NCI-H345 treated with DMSO at 0.1 percent for 48 hours (cell line): ENCODE results near the gene INMT.
"Not testable (repeated sequence)": the region's sequence is repeated elsewhere in the genome, so short reads cannot be mapped to it uniquely, and the experiment has no call there.

Experiments
- DNase-seq: peaks from one replicate; lab custom pipeline; 2025; ENCODE audit not compliant: unreplicated experiment; lab: John Stamatoyannopoulos, UW

The INMT gene

DNA sequence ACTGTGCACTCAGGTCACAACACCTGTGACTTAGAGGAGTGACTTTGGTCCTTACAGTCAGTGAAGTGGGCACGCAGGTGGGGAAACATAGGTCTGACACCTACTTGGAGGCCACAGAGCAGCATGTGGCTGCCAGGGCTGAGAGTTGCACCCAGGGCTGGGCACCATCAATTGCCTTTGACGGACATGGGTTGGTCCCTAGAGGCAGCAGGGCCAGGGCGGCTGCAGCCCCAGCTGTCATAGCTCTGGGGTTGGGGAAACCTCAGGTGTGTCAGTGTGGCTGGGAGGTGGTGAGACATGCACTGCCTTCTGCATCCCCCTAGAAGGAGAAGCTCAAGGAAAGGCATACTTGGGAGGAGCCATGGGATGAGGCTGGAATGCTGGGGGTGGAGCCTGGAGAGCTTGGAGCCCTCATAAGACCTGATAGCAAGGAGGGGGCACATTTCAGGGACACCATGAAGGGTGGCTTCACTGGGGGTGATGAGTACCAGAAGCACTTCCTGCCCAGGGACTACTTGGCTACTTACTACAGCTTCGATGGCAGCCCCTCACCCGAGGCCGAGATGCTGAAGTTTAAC, at the start of gene INMT:
INMT (plus strand) TSS at position 440 of the 578 bp plus-strand sequence; CDS start at position 456, 16 bp downstream.
- DNase-seq, result no peak

DNA sequence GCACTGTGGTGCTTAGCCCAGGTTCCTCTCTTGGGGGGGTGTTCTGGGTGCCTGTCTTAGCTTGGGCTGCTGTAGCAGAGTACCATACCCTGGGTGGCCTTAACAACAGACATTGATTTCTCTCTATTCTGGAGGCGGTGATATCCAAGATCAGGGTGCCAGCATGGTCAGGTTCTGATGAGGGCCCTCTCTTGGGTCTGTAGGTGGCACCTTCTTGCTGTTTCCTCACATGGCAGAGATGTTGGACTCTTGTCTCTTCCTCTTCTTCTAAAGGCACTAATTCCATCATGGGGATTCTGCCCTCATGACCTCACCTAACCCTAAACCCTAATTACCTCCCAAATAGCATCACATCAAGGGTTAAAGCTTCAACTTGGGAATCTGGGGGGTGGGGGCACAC, 49.7 kb upstream of the INMT start:
- no peak for DNase-seq

DNA sequence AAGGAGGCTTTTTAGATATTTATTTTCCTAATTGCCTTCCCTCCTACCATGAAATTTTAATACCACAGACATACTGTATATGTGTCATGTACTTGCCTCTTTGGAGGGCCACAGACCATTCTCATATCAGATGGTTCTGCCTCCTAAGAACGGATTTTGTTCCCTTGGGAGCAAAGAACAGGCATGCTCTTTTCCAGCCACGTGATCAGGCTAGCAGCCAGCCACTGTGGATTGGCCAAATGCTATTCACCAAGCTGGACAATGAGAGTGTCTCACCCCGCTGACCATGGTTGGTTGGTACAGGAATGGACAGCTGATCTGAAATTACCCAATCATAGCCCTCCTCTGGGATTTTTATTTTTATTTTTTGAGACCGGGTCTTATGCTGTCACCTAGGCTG, 48.2 kb upstream of the INMT start:
- DNase-seq, result no peak

DNA sequence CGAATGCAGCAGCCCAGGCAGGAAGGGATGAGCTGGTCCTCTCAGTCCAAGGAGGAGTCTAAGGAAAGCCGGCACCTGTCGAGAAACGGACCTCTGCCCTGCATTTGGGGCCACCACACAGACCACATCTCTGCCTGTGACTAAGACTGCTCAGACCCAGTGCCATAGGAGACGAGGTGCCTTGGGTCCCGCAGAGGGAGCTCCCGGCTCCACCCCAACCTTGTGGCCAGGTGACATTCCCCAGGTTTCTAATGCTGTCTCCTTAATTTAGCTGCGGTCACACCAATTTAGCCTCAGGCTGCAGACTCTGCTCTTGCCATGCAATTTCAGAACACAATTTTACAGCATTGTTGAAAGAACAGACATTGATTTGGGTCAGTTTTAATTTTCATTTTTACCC, 46.9 kb upstream of the INMT start:
- DNase-seq, result no peak

DNA sequence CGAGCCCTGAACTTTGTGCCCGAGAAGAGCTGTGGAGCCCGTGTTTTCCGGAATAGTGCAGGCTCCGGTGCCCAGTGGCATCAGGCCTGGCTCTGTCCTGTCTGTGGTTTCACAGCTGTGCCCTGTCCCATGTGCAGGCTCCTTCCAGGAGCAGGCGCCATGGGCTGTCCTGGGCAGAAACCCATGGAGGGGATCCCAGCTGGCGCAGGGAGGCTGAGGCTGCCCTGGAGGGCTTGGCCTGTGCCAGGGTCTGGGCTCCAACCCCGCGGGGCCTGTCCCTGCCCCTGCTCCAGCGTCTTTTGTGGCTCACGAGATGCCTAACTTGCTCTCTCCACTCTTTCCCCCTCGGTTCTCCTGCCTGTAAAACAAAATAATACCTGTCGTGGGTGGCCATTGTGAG, 46.3 kb upstream of the INMT start:
- no peak for DNase-seq

DNA sequence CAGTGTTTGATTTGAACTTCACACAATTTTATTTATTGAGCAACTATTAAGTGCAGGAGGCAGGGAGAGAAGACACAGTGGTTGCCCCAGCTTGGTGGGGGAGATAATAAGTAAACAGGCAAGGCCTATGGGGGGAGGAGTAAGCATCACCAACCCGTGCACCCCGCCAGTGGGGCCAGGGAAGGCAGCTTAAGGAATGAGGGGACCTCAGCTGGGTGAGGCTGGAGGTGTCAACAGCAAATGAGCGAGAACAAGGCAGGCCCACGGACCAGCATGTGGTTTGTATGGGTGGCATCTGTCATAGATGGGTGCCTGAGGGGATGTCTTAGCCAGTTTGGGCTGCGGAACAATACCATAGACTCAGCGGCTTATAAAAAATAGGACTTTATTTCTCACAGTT, 45.6 kb upstream of the INMT start:
- no peak for DNase-seq

DNA sequence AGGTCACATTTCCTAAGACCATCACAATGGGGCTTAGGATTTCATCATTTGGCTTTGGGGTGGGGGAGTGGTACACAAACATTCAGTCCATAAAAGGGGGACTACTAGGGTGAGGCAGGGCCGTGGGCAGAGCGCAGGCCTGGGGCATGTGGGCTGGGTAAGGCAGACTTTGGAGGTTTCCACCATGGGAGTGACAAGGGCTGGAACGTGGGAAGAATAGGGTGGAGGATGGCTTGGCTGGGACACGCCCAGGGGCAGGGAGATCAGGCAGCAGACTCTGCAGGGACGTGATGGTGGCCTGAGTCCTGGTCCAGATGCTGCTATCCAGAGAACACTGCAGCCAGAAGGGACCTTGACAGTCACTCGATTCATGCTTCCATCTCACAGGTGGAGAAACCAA, 45.0 kb upstream of the INMT start:
- DNase-seq, result no peak

DNA sequence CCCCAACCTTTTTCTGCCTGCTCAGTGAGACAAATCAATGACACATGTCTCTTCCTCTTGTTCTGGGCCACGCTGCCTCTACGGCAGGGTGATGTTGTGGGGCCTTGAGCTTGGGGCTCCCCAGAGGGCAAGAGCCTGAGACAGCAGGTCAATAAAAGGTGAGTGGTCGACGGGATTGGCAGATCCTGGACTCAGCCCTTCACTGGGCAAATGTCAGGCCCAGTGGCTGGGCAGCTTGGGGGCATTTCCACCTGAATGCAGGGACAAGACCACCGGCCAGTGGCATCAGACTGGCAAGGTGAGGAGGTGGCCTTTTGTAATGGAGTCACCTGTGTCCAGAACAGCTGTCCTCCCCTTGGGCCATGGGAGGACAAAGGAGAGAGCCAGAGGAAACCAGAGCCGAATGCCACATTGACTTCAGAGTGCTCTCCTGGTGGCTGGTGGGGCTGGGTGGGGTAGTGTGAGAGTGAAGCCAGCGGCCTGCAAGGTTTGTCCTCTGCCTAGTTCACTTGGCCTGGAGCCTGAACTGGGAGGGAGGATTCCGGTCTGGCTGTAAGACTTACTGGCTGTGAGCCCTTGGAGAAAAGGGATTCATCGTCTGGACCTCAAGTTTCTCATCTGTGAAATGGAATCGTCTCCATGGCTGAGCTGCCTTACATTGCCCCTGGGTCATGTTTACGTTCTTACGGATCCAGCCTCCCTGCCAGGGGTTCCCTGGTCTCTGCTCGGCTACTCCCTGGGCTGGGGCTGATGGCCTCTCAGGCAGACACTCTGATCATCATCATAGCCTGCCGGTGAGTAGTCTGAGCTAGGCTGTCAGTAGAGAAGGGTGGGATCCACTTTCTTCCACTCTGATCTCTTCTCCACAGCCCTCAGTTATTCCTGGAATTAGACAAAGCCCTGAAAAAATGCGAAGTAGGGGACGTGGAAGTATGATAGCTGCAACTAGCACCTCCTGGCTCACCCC, 44.3 kb upstream of the INMT start:
- DNase-seq, result no peak

DNA sequence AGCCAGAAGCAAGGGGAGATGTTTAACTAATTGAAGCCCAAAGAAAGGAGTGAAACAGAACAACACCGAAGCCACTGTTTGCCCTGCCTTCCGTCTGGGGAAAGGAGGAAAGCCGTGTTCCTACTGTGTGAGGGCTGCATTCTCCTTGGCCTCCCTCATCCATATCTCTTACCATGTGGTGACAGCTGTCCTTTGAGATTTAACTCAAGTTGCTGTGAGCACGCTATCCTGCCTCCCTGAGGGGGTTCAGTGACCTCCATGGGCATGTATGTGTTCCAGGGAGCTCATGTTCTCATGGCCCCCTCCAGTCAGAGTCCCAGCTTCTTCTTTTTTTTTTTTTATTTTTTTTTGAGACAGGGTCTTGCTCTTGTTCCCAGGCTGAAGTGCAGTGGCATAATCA, 43.5 kb upstream of the INMT start:
- DNase-seq, result no peak

DNA sequence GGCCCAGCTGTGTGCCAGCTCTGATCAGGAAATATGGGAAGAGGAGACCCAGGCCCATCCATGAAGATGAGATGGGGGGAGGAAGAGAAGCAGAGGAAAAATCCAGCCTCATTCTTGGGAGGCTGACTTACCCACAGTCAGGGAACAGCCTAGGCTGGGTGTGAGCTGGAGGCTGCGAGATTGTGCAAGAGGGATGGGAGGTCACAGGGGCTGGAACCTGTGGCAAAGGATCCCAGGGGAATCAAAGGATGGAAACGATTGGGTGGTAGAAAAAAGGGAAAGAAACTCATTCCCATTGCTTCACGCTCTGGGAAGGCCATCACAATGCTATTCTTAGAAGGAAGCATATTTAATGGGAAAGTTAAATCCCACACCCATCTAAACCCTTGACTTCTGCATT, 43.0 kb upstream of the INMT start:
- no peak for DNase-seq

DNA sequence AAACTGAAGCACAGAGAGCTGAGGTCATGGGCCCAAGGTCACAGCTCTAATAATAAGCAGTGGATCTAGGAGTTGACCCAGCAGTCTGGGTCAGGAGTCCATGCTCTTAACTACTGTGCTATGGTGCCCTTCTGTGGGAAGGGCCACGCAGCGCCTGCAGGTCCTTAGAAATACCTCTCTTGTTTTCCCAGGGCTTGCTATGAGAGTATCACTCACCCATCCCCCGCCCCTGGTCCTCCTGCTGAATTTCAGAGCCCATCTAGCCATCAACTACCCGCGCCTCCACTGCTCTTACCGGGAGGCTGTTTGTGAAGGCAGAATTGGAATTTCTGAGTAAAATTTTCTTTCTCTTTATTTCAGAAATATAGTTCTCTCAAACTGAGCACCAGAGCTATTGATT, 42.4 kb upstream of the INMT start:
- no peak for DNase-seq

DNA sequence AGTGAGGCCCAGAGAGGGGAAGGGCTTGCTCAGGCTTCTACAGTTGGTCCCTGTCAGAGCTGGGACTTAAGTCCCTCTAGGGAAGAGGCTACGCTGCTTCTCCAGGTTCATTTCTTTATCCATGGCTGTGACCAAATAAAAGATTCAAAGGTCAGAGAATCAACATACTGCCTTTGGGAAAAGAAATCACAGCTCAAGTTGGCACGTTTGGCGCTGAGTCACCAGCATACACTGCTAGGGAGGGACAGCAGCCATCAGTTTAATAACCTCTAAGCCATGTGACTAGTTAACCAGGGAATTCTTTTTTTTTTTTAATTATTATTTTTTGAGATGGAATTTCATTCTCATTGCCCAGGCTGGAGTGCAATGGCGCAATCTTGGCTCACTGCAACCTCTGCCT, 41.3 kb upstream of the INMT start:
- no peak for DNase-seq

DNA sequence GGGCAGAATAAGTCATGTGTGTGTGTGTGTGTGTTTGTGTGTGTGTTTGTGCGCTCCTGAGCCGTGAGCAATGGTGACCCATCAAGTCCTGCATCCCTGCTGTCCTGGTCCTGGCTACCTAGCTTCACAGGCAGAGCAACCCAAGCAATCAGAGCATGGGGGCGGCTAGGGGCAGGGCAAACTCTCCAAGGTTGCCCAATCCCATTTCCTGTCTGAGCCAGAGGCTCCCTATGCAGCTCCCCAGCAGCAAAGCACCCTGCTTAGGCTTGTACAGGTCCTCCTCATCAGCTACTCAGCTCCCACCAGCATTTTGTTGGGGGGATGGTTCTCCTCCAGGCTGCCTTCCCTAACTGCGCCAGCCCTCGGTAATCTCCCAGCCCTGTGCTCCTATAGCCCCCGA, 38.5 kb upstream of the INMT start:
- DNase-seq, result no peak

DNA sequence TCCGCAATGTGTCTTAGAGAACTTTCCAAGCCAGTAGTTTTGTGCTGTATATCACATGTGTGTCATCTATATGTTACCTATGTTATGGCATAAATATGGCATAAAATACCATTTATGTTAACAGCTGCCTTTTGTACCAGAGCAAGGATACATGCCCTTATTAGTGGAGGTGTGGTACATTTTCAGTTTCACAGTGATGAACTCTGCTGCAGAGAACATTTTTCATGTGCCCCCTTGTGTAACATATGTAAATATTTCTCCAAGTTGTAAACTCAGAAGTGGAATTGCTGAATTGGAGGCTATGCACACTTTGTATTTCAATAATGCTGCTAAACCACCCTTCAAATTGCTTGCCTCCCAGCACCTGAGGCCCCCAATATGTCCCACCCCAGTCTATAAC, 37.8 kb upstream of the INMT start:
- no peak for DNase-seq

DNA sequence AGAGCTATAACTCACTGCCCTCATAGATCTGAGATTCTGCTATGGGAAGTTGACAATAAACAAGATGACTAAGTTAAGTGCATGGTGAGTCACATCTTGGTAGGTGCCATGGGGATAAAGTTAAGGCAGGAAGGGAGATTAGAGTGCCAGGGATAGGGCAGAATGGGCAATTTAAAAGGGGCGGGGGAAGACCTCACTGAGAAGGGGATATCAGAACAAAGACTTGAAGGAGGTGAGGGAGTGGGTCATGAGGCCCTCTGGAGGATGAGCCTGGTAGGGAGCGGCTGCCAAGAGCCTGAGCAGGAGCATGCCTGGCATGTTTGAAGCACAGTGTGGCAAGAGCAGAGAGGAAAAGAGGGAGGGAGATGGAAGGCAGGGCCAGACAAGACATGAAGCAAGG, 34.8 kb upstream of the INMT start:
- no peak for DNase-seq

DNA sequence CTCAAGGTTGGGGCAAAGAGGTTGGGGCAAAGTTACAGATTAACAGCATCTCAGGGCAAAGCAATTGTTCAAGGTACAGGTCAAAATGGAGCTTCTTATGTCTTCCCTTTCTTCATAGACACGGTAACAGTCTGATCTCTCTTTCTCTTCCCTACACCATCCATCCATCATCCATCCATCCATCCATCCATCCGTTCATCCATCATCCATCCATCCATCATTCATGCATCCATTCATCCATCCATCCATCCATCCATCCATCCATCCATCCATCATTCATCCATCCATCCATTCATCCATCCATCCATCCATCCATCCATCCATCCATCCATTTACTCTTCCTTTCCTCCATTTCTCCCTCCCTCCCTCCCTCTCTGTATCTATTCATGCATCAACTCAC, 32.5 kb upstream of the INMT start:
- DNase-seq, result not testable (repeated sequence)

DNA sequence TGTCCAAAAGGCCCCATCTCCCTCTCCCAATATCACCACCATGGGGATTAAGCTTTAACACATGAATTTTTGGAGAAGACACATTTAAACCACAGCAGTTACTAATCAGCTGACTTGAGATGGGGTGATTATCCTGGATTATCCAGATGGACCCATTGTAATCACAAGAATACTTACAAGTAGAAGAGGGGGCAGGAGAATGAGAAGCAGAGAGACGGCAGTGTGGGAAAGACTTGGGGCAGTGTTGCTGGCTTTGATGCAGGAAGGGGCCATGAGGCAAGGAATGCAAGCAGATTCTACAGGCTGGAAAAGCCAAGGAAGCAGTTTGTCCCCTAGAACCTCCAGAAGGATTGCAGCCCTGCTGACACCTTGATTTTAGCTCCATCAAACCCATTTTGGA, 30.7 kb upstream of the INMT start:
- no peak for DNase-seq

DNA sequence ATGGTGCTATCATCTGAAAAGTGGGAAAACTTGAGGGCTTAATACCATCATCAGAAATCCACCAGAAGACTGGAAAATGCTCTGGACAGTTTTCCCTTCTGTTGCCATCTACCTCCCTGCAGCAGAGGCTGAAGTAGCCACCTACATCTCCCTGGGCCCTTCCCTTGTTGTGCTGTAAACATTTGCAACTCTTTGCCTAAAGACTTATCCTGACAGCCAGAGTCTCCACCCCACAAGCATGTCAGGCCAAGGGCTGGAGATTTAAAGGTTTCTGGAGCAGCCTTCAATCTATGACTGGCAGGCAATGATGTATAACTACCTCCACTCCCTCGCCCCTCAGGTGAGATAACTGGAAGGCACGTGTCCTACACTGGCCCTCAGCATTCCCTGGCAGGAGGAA, 29.7 kb upstream of the INMT start:
- no peak for DNase-seq

DNA sequence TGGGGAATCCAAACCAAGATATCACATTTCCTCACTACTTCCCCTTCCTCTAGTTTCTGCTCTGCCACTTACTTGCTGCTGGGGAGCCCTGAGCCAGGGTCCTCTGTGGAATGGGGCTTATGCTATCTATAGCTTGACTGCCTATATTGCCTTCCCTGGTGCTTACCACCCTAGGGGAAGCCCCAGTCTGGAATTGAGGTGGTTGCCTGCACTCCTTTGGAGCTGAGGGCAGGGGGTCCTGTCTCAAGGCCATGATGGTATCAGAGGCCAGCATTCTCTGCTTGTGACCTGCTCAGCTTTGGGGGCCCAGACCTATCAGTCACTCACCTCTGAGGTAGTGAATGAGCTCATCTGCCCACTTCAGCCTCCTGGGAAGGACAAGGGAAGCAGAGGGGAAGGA, 29.3 kb upstream of the INMT start:
- no peak for DNase-seq

DNA sequence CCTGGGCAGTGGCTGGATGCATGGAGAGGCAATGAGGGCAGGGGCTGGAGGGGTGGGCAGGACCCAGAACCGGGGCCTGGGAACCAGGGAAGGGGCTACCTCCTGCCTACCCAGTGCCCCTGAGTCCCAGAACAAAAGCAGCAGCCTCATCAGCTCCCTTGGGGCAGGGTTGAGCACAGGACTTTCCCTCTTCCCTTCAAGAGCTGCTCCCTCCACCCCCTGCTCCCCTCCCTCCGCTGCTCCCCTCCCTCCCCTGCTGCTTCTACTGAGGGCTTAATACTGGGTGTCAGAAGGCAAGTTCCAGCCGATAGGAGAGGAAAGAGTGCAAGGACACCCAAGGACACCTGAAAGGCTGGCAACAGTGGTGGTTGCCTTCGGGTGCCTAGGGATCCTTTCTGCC, 28.2 kb upstream of the INMT start:
- no peak for DNase-seq

DNA sequence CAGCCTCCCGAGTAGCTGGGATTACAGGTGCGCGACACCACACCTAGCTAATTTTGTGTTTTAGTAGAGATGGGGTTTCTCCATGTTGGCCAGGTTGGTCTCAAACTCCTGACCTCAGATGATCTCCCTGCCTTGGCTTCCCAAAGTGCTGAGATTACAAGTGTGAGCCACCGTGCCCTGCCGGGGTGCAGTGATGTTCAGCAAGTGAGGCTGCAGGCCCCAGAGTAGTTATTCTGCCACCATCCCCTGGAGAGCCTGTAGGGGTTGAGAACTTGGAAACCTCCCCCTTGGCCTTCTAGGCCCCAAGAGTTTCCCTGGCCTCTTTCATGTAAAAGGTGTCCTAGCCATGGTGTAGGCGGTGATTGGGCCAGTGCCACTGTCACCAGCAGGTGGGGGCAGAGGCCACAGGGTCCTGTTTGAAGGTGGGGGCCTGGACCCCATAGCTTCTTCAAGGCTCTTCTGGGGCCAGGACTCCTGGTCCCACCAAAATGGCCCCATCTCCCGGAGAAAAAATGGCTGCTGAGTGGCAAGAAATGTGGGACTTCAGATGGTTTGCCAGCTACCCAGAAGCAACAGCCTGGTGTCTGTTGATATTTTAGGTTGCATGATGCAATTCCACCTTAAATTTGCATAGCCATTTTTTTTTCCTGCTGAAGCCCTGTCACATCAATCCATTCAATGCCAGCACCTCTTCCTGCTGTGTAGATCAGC, 25.5 kb upstream of the INMT start:
- no peak for DNase-seq
